Heart left ventricle (tissue), 13 donors: ENCODE results near the gene MTURN.

ENCODE experiments used
- CTCF ChIP-seq, 12 donors: fragments of 200-600 bp; sonication (generic) in 4 of 12; IDR thresholded peaks; one replicate each; pipeline versions ENCODE4 v1.5.0 to v1.8.0; 2018 to 2022; ENCODE audit warnings: antibody characterized with exemption in 12 of 12, mild to moderate bottlenecking in 5 of 12
- POLR2A ChIP-seq, 2 donors: fragments of 450-650 bp; IDR thresholded peaks; one replicate each; pipeline ENCODE4 v1.6.1; 2017; ENCODE audit warnings: antibody characterized with exemption in 2 of 2, mild to moderate bottlenecking in 2 of 2, moderate library complexity in 2 of 2
- donor health status: ischemic (EF 13 %, LVEDD 7.1; RV severe dilation, severe dysfunction).
- donor health status: DM: no; HTN: yes; CAD: no.
- donor health status: DM: no; HTN: no; CAD: no.
- donor health status: ischemic (EF 25% LVEDD 6.9; RV normal size, moderate dysfunction).
- donor health status: ischemic (EF 25% LVEDD 5.7; RV mildly dilated, moderate dysfunction).
- donor health status: ischemic (EF 35%, LVEDD 5.7; RV mildly dilated, moderate dysfunction).
- donor health status: nonischemic (EF 11% LVEDD 7.7; RV severe dilation, severe dysfunction).
- donor health status: DM: yes; HTN: yes; CAD: no.
- donor health status: PGD.
- donor health status: ischemic (EF 29% LVEDD 5.4; RV normal size, mild dysfunction).
- donor health status: nonischemic (EF 23%, LVEDD 6.1; RV moderate dilation, normal function).

- TF ChIP-seq CTCF (IDR thresholded peaks at IDR 0.05) (no peak), POLR2A (IDR thresholded peaks at IDR 0.05) (no peak)
Observed at GRCh38 chr7:30088362-30088761, 46.4 kb upstream of the MTURN start.
